Measurements from ENCODE around the gene MIX23. TPM values are rescaled to one million over a fixed set of nuclear protein-coding genes. Genes with fewer than 3 reads are reported as not detected.

Gene MIX23
- total RNA-seq, 1 donor from 2014 or later: 33.2 TPM

- no peak overlapping the region for H3K27ac Mint-ChIP-seq (ENCODE audit: unreplicated experiment)
- DNase-seq (ENCODE audit: low spot score): no peak
- H3K9me3 Mint-ChIP-seq (ENCODE audit: unreplicated experiment): no peaks in the 10 kb centered on the region
- H3K36me3 Mint-ChIP-seq (ENCODE audit: low read depth, unreplicated experiment): peaks cover 7% of the 10 kb centered on the region
- no peak overlapping the region for H3K4me3 Mint-ChIP-seq (ENCODE audit: unreplicated experiment)
- H3K4me1 Mint-ChIP-seq (ENCODE audit: unreplicated experiment): peaks cover 11% of the 10 kb centered on the region
- peaks cover 2% of the 10 kb centered on the region for H3K27me3 Mint-ChIP-seq (ENCODE audit: unreplicated experiment)
- no peak for TF ChIP-seq CTCF (IDR thresholded peaks at IDR 0.05; ENCODE audit: unreplicated experiment)
Measured at GRCh38 chr3:122364490-122364889, 18.5 kb downstream of the MIX23 start.

- Mint-ChIP-seq H3K9me3 (ENCODE audit: unreplicated experiment) (no peaks in the 10 kb centered on the region), H3K27me3 (ENCODE audit: unreplicated experiment) (peaks cover 2% of the 10 kb centered on the region), H3K4me3 (ENCODE audit: unreplicated experiment) (no peak overlapping the region), H3K27ac (ENCODE audit: unreplicated experiment) (no peak overlapping the region), H3K36me3 (ENCODE audit: low read depth, unreplicated experiment) (peaks cover 3% of the 10 kb centered on the region), H3K4me1 (ENCODE audit: unreplicated experiment) (peaks cover 8% of the 10 kb centered on the region)
- TF ChIP-seq CTCF (IDR thresholded peaks at IDR 0.05; ENCODE audit: unreplicated experiment): no peak
- DNase-seq (ENCODE audit: low spot score): no peak
Measured at GRCh38 chr3:122362026-122362425, 21.0 kb downstream of the MIX23 start.

- H3K27me3 Mint-ChIP-seq (ENCODE audit: unreplicated experiment): peaks cover 2% of the 10 kb centered on the region
- no peak overlapping the region for H3K4me3 Mint-ChIP-seq (ENCODE audit: unreplicated experiment)
- H3K4me1 Mint-ChIP-seq (ENCODE audit: unreplicated experiment): peaks cover 11% of the 10 kb centered on the region
- no peak overlapping the region for H3K27ac Mint-ChIP-seq (ENCODE audit: unreplicated experiment)
- H3K36me3 Mint-ChIP-seq (ENCODE audit: low read depth, unreplicated experiment): no peaks in the 10 kb centered on the region
- no peak for DNase-seq (ENCODE audit: low spot score)
- no peak for TF ChIP-seq CTCF (IDR thresholded peaks at IDR 0.05; ENCODE audit: unreplicated experiment)
- no peaks in the 10 kb centered on the region for H3K9me3 Mint-ChIP-seq (ENCODE audit: unreplicated experiment)
Measured at GRCh38 chr3:122358703-122359032, 24.4 kb downstream of the MIX23 start.

- Mint-ChIP-seq H3K36me3 (ENCODE audit: low read depth, unreplicated experiment) (no peaks in the 10 kb centered on the region), H3K27ac (ENCODE audit: unreplicated experiment) (no peak overlapping the region), H3K4me3 (ENCODE audit: unreplicated experiment) (no peak overlapping the region), H3K9me3 (ENCODE audit: unreplicated experiment) (no peaks in the 10 kb centered on the region), H3K4me1 (ENCODE audit: unreplicated experiment) (peaks cover 7% of the 10 kb centered on the region), H3K27me3 (ENCODE audit: unreplicated experiment) (no peaks in the 10 kb centered on the region)
- no peak for DNase-seq (ENCODE audit: low spot score)
- no peak for TF ChIP-seq CTCF (IDR thresholded peaks at IDR 0.05; ENCODE audit: unreplicated experiment)
Measured at GRCh38 chr3:122357828-122358702, 25.0 kb downstream of the MIX23 start.

GRCh38 chr3:122356402-122356801 is 26.6 kb downstream of the MIX23 start:
- H3K27me3 Mint-ChIP-seq (ENCODE audit: unreplicated experiment): no peaks in the 10 kb centered on the region
- H3K9me3 Mint-ChIP-seq (ENCODE audit: unreplicated experiment): no peaks in the 10 kb centered on the region
- H3K4me3 Mint-ChIP-seq (ENCODE audit: unreplicated experiment): no peak overlapping the region
- TF ChIP-seq CTCF (IDR thresholded peaks at IDR 0.05; ENCODE audit: unreplicated experiment): no peak
- peaks cover 7% of the 10 kb centered on the region for H3K4me1 Mint-ChIP-seq (ENCODE audit: unreplicated experiment)
- H3K27ac Mint-ChIP-seq (ENCODE audit: unreplicated experiment): no peak overlapping the region
- no peaks in the 10 kb centered on the region for H3K36me3 Mint-ChIP-seq (ENCODE audit: low read depth, unreplicated experiment)
- peak; percentile 48 for DNase-seq (ENCODE audit: low spot score)
